IPS DF 6.9 (cell line): ENCODE data around the gene PCSK7.

Experiments used
- DNase-seq: peaks from one replicate; pipeline ENCODE4 v3.0.0-alpha.2; 2013; ENCODE audit warnings: low read depth, low spot score
- H3K27ac ChIP-seq: one replicate; pipeline ENCODE4 v1.5.1; 2013; ENCODE audit warnings: low read length, control low read depth
- H3K27me3 ChIP-seq: 2 replicates; pipeline ENCODE4 v1.6.1; 2013; ENCODE audit warnings: mild to moderate bottlenecking, low read length; ENCODE audit not compliant: control insufficient read depth, insufficient read depth
- H3K36me3 ChIP-seq: 2 replicates; pipeline ENCODE4 v1.6.1; 2013; ENCODE audit warnings: low read length; ENCODE audit not compliant: control insufficient read depth, insufficient read depth
- H3K4me1 ChIP-seq: 2 replicates; pipeline ENCODE4 v1.6.1; 2013; ENCODE audit warnings: low read length; ENCODE audit not compliant: control insufficient read depth, insufficient read depth
- H3K4me3 ChIP-seq: 2 replicates; pipeline ENCODE4 v1.5.1; 2013; ENCODE audit warnings: mild to moderate bottlenecking, low read length
- H3K9me3 ChIP-seq: 2 replicates; pipeline ENCODE4 v1.6.1; 2013; ENCODE audit warnings: low read length, inconsistent platforms; ENCODE audit not compliant: control insufficient read depth, insufficient read depth
- WGBS: extraction: QIAGEN DNeasy Blood & Tissue Kit; methylation state at CpG from one replicate; pipeline ENCODE4 v1.1.7; 2013; ENCODE audit warnings: mixed read lengths, missing lambda C conversion rate; ENCODE audit not compliant: insufficient read length, insufficient coverage; 5-methylcytosine and 5-hydroxymethylcytosine counted together

Gene PCSK7

DNA sequence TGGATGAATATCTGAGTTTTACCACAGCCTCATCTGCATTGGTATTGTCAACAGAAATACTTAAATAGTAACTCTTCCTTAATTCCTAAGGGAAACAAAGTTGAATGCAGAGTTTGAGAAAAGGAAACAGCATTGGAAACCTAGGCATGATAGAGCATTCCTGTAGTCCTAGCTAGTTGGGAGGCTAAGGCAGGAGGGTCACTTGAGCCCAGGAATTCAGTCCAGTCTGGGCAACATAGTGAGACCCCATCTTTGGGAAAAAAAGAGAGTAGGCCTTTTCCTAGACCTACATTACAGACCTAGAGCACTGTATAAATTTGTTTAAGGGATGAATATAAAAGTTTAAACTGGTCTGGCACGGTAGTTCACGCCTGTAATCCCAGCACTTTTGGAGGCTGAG lies 74.4 kb downstream of the PCSK7 start:
- H3K4me1 ChIP-seq = no peaks in the 10 kb centered on the region
- peaks cover 3% of the 10 kb centered on the region; the same call in 1 of the 2 replicates for H3K36me3 ChIP-seq
- H3K4me3 ChIP-seq = no peak overlapping the region
- no peaks in the 10 kb centered on the region for H3K27me3 ChIP-seq
- no peaks in the 10 kb centered on the region for H3K9me3 ChIP-seq
- WGBS = no CpG with 5 or more reads among the region's 2 CpGs
- no peak for DNase-seq
- H3K27ac ChIP-seq = no peak overlapping the region

DNA sequence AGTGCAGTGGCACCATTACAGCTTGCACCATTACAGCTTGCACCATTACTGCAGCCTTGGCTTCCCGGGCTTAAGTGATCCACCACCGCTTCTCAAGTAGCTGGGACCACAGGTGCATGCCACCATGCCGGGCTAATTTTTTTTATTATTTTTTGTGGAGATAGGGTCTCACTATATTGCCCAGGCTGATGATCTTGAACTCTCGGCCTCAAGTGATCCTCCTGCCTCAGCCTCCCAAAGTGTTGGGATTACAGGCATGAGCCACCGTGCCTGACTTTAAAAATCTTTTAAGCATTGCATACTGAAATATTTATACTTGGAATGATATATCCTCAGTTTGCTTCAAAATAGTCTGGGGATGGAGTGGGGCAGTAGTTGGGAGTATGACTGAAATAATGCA lies 77.4 kb downstream of the PCSK7 start:
- Histone ChIP-seq H3K4me1 (no peaks in the 10 kb centered on the region), H3K27ac (no peak overlapping the region), H3K9me3 (no peaks in the 10 kb centered on the region), H3K4me3 (no peak overlapping the region), H3K36me3 (peaks cover 3% of the 10 kb centered on the region; the same call in 1 of the 2 replicates), H3K27me3 (no peaks in the 10 kb centered on the region)
- no CpG with 5 or more reads among the region's 5 CpGs for WGBS
- no peak for DNase-seq
